K562 treated with DMSO at 1 percent for 24 hours (cell line): Measurements from ENCODE around the gene STAT1. TPM values are rescaled to one million over a fixed set of nuclear protein-coding genes. Genes with fewer than 3 reads are reported as not detected.

ENCODE experiments used
- total RNA-seq: library from RNA; unstranded; fragments of 300-600 nt; gene quantifications from 2 replicates; pipeline ENCODE4 v1.2.3, GENCODE V29; 2022; ENCODE audit warnings: low read depth; ENCODE audit not compliant: insufficient read depth

Gene STAT1
- total RNA-seq: 38.1 and 43.1 TPM in 2 replicates

GRCh38 chr2:191013932-191014652 lies at the start of gene STAT1:
TSS of gene STAT1 (minus strand) at chr2:191014171. CDS start at chr2:191010003, 4,168 bp downstream.

Other genes with a start within 250 kb of the STAT1 start
- gene GLS, start 133.3 kb downstream of the STAT1 start, total RNA-seq: 18.9 and 23.8 TPM in 2 replicates
- 0.12 TPM in 1 of 2 replicates, not detected in the other for gene STAT4, start 136.8 kb upstream of the STAT1 start, total RNA-seq
- gene MYO1B, start 231.2 kb upstream of the STAT1 start, total RNA-seq: 0.67 TPM in 1 of 2 replicates, not detected in the other